Suprapubic skin (tissue), 3 donors: Measurements from ENCODE around the gene BTBD18.

Experiments used
- EP300 ChIP-seq: sonication (generic); formaldehyde crosslinking; IDR thresholded peaks from one replicate; pipeline ENCODE4 v1.6.1; 2017; ENCODE audit warnings: antibody characterized with exemption
- POLR2A ChIP-seq, 2 donors: fragments of 450-650 bp; IDR thresholded peaks; one replicate each; pipeline ENCODE4 v1.6.1; 2017; ENCODE audit warnings: antibody characterized with exemption in 2 of 2, mild to moderate bottlenecking in 2 of 2, moderate library complexity in 2 of 2
- TF ChIP-seq, protein P1 (sequence below), 2 donors: fragments of 200-600 bp in 1 of 2; fragments of 450-650 bp in 1 of 2; sonication (generic) in 1 of 2; IDR thresholded peaks; one replicate each; pipeline ENCODE4 v1.5.1; 2016 to 2019; ENCODE audit warnings: antibody characterized with exemption in 2 of 2, mild to moderate bottlenecking in 1 of 2, moderate library complexity in 1 of 2

DNA sequence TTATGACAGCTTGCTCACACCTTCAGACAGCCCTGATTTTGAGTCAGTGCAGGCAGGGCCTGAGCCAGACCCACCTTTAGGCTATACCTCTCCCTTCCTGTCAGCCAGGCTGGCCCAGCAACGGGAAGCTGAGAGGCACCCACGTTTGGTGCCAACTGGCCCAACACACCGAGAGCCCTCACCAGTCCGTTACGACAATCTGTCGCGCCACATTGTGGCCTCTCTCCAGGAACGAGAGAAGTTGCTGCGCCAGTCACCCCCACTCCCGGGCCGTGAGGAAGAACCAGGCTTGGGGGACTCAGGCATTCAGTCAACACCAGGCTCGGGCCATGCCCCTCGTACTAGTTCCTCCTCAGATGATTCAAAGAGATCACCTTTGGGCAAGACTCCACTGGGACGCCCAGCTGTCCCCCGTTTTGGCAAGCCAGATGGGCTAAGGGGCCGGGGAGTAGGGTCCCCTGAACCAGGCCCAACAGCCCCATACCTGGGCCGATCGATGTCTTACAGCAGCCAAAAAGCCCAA, 52.7 kb downstream of the BTBD18 start:
- TF ChIP-seq, protein P1, sequence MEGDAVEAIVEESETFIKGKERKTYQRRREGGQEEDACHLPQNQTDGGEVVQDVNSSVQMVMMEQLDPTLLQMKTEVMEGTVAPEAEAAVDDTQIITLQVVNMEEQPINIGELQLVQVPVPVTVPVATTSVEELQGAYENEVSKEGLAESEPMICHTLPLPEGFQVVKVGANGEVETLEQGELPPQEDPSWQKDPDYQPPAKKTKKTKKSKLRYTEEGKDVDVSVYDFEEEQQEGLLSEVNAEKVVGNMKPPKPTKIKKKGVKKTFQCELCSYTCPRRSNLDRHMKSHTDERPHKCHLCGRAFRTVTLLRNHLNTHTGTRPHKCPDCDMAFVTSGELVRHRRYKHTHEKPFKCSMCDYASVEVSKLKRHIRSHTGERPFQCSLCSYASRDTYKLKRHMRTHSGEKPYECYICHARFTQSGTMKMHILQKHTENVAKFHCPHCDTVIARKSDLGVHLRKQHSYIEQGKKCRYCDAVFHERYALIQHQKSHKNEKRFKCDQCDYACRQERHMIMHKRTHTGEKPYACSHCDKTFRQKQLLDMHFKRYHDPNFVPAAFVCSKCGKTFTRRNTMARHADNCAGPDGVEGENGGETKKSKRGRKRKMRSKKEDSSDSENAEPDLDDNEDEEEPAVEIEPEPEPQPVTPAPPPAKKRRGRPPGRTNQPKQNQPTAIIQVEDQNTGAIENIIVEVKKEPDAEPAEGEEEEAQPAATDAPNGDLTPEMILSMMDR (IDR thresholded peaks at IDR 0.05), result no peak
- TF ChIP-seq POLR2A (IDR thresholded peaks at IDR 0.05) (no peak), EP300 (no peak)
